Uterus (tissue), 4 donors: ENCODE results near the gene FAM9C. TPM values are rescaled to one million over a fixed set of nuclear protein-coding genes. Genes with fewer than 3 reads are reported as not detected.
A peak's percentile ranks its signal among the peaks of the same experiment; 100 is the strongest.

Source experiments
- DNase-seq, 2 donors: peaks; one replicate each; pipeline ENCODE4 v3.0.0-alpha.2; 2019 to 2020
- H3K27ac ChIP-seq, 2 donors: fragments of 200-600 bp; sonication (generic); 1 replicate in 1 of 2; 2 replicates in 1 of 2; pipeline ENCODE4 v1.5.1; 2016 to 2018
- H3K27me3 ChIP-seq, 2 donors: fragments of 200-600 bp; sonication (generic); one replicate each; pipeline ENCODE4 v1.5.1; 2018 to 2019; ENCODE audit warnings: control low read depth in 1 of 2
- H3K36me3 ChIP-seq, 2 donors: fragments of 200-600 bp; sonication (generic); one replicate each; pipeline ENCODE4 v1.5.1; 2019; ENCODE audit warnings: control low read depth in 1 of 2
- H3K4me1 ChIP-seq, 2 donors: fragments of 200-600 bp; sonication (generic); one replicate each; pipeline ENCODE4 v1.5.1; 2018 to 2019; ENCODE audit warnings: control low read depth in 1 of 2
- H3K4me3 ChIP-seq, 2 donors: fragments of 200-600 bp; sonication (generic); 1 replicate in 1 of 2; 2 replicates in 1 of 2; pipeline ENCODE4 v1.5.1; 2018 to 2019; ENCODE audit warnings: mild to moderate bottlenecking in 1 of 2
- H3K9me3 ChIP-seq, 2 donors: fragments of 200-600 bp; sonication (generic); one replicate each; pipeline ENCODE4 v1.5.1; 2019; ENCODE audit warnings: control low read depth in 1 of 2
- CTCF ChIP-seq, 4 experiments: fragments of 200-600 bp in 2 of 4; fragments of 450-650 bp in 2 of 4; sonication (generic) in 2 of 4; IDR thresholded peaks; one replicate each; pipeline ENCODE4 v1.5.1; 2016 to 2019; ENCODE audit warnings: antibody characterized with exemption in 4 of 4, mild to moderate bottlenecking in 2 of 4, moderate library complexity in 1 of 4
- POLR2A ChIP-seq, 2 donors: fragments of 450-650 bp; IDR thresholded peaks; one replicate each; pipeline ENCODE4 v1.6.1; 2016; ENCODE audit warnings: antibody characterized with exemption in 2 of 2, mild to moderate bottlenecking in 1 of 2, moderate library complexity in 1 of 2
- intact Hi-C: fragments of 100-400 bp; cut with DNase I; formaldehyde crosslinking; loops from one replicate; pipeline ENCODE4 v1.15.1; 2023; ENCODE audit warnings: low total_unique reads
- total RNA-seq, 4 donors: library from RNA; depleted of rRNA in 3 of 4; stranded (reverse); fragments of >200 nt in 3 of 4; gene quantifications; one replicate each; pipeline versions ENCODE4 v1.1.0 to v1.2.4, GENCODE V29; 2014 to 2023
- donor health status: DM: yes; HTN: yes; CAD: no.

The FAM9C gene
- total RNA-seq, 4 donors from 2014 or later: 0.07 TPM; not detected in 3

DNA sequence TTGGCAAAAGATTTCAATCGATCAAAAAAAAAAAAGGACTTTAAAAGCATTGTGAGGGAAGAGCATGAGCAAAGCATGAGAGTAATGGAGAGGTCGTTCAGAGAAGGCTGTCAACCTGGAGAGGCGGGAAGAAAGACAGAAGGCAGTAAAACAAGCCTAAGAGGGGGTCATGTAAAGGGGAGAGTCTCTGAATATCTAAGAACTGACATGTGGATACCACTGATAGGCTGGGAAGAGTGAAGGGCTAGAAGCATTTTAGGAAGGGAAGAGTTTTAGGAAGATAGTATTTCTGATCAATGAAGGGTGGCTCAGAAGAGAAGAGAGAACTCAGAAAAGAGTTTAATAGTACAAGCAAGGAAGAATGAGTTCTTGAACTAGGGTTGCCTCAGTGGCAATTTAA is 7.5 kb downstream of the FAM9C start:
- TF ChIP-seq CTCF (IDR thresholded peaks at IDR 0.05) (no peak), POLR2A (IDR thresholded peaks at IDR 0.05) (no peak)
- intact Hi-C loops: no loop called here
- no peak for DNase-seq

GRCh38 chrX:13033193-13033592 is 11.2 kb downstream of the FAM9C start:
- Histone ChIP-seq H3K36me3 (no peaks in the 10 kb centered on the region), H3K27me3 (no peaks in the 10 kb centered on the region), H3K27ac (no peak overlapping the region), H3K4me1 (no peaks in the 10 kb centered on the region), H3K4me3 (no peak overlapping the region), H3K9me3 (no peaks in the 10 kb centered on the region)
- TF ChIP-seq CTCF (IDR thresholded peaks at IDR 0.05): no peak
- TF ChIP-seq POLR2A (IDR thresholded peaks at IDR 0.05): no peak
- DNase-seq: no peak
- intact Hi-C loops: no loop called here

More for the DNA sequence above, 7.5 kb downstream of the FAM9C start:
- Histone ChIP-seq H3K4me3 (no peak overlapping the region), H3K9me3 (no peaks in the 10 kb centered on the region), H3K4me1 (no peaks in the 10 kb centered on the region), H3K27ac (no peak overlapping the region), H3K36me3 (no peaks in the 10 kb centered on the region), H3K27me3 (no peaks in the 10 kb centered on the region)

- no peaks in the 10 kb centered on the region for H3K36me3 ChIP-seq
- H3K4me3 ChIP-seq: no peak overlapping the region
- H3K27ac ChIP-seq: no peak overlapping the region
- H3K4me1 ChIP-seq: no peaks in the 10 kb centered on the region
- no peak for DNase-seq
- intact Hi-C loops: no loop called here
- H3K9me3 ChIP-seq: no peaks in the 10 kb centered on the region
- no peak for TF ChIP-seq POLR2A (IDR thresholded peaks at IDR 0.05)
- H3K27me3 ChIP-seq: no peaks in the 10 kb centered on the region
Measured at GRCh38 chrX:13029887-13030771, 14.3 kb downstream of the FAM9C start.

DNA sequence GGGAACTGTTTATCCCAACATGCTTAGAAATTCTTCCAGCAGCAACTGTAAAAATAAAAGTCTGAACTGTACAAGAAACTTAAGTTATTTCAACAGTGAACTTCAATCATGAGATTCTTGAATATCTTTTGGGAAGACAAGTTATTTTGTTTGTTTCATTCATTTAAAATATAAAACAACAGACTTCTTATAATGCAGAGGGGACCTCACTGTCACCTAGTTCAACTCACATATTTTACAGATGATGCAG is 14.9 kb downstream of the FAM9C start:
- intact Hi-C loops: no loop called here
- Histone ChIP-seq H3K36me3 (no peaks in the 10 kb centered on the region), H3K9me3 (no peaks in the 10 kb centered on the region), H3K27ac (peak overlapping the region; percentile 45 to 46), H3K27me3 (no peaks in the 10 kb centered on the region), H3K4me3 (no peak overlapping the region), H3K4me1 (no peaks in the 10 kb centered on the region)
- no peak for DNase-seq
- TF ChIP-seq CTCF (IDR thresholded peaks at IDR 0.05) (no peak), POLR2A (IDR thresholded peaks at IDR 0.05) (no peak)

DNA sequence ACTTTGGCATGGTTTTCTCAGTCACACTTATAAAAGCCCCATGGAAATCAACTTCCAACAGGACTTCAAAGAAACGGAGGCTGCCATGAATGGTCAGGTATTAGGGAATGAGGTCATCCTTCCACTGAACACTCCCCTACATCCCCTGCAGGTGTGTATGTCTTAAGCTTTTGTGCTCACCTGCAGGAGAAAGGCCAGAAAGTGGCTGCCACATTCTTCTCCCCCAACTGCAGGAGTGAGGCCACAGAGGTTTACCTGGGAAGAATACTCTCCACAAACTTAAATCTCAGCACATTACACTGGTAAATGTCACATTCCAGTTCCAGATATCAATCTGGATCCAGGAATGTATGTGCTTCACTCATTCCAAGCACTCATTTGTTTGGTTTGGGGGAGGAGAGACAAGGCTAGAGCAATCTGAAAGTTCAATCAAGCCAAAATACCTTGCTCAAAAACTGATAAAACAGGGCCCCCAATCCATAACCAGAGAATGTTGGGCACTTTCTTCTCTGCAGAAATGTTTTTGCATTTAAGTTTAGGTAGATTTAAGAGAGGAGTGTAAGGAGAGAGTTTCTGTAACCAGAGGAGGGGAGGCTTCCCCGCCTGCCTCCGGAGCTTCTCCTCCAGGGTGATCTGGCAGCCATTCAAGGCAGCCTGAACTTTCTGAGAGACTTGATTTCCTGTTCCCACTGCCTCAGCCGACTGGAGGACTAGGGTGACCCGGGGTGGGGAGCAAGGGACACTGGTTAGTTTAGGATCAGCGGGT is 15.4 kb downstream of the FAM9C start:
- no peaks in the 10 kb centered on the region for H3K36me3 ChIP-seq
- DNase-seq: peak; percentile 37 to 54
- H3K9me3 ChIP-seq: no peaks in the 10 kb centered on the region
- no peaks in the 10 kb centered on the region for H3K27me3 ChIP-seq
- no peak overlapping the region for H3K4me3 ChIP-seq
- intact Hi-C loops: no loop called here
- no peak for TF ChIP-seq CTCF (IDR thresholded peaks at IDR 0.05)
- TF ChIP-seq POLR2A (IDR thresholded peaks at IDR 0.05): no peak
- peak overlapping the region; percentile 45 to 46 for H3K27ac ChIP-seq
- no peaks in the 10 kb centered on the region for H3K4me1 ChIP-seq
